ENCODE results near the gene PTOV1.

DNA sequence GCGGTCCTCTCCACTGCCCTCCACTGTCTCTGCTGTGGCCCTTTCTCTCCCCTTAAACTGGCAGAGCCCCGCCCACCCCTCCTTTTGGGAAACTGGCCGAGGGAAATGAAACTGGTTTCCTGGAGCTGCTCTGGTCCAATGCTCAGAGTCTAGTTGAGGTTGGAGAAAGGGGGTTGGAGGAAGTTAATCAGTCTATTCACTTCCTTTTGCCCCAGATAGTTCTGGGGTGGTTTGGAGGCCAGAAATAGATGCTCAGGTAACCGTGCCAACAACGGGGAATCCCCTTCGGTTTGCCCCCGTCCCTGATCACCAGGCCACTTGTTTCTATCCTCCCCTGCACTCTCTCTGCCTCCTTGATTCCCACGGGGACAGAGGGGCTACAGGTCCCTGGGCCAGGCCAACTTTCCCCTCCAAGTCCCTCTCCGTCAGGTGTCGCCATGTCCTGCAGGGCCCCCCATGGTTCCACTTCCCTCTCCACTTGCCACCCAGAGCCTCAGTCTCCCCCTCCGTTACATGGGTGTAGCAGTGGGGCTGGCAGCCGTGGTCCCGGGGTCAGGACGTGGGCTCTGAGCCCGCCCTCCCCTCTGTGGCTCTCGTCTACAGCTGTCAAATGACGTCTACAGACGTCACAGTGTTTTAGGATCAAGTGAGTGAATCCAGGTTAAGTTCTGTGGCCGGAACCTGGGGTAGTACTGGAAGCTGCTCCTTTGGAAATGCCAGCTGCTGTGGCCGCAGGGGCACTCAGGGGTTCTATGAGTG lies 46.1 kb downstream of the PTOV1 start, which contains the start of gene IL4I1:
- TF ChIP-seq, protein P1, sequence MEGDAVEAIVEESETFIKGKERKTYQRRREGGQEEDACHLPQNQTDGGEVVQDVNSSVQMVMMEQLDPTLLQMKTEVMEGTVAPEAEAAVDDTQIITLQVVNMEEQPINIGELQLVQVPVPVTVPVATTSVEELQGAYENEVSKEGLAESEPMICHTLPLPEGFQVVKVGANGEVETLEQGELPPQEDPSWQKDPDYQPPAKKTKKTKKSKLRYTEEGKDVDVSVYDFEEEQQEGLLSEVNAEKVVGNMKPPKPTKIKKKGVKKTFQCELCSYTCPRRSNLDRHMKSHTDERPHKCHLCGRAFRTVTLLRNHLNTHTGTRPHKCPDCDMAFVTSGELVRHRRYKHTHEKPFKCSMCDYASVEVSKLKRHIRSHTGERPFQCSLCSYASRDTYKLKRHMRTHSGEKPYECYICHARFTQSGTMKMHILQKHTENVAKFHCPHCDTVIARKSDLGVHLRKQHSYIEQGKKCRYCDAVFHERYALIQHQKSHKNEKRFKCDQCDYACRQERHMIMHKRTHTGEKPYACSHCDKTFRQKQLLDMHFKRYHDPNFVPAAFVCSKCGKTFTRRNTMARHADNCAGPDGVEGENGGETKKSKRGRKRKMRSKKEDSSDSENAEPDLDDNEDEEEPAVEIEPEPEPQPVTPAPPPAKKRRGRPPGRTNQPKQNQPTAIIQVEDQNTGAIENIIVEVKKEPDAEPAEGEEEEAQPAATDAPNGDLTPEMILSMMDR (IDR thresholded peaks at IDR 0.05), result no peak
- TF ChIP-seq POLR2A (IDR thresholded peaks at IDR 0.05), result no peak
